HG02840 (cell line): ENCODE measurements around the gene NUMA1.

Source experiments
- ATAC-seq: cut with Tn5 transposase; IDR thresholded peaks from one replicate; pipeline ENCODE4 v1.9.1; 2021; ENCODE audit warnings: mild to moderate bottlenecking, moderate library complexity, moderate number of reproducible peaks; ENCODE audit not compliant: unreplicated experiment, low FRiP score

Gene NUMA1

GRCh38 chr11:71979094-71979493, 101.2 kb downstream of the NUMA1 start:
- no peak for ATAC-seq

GRCh38 chr11:71977743-71978418, 102.5 kb downstream of the NUMA1 start:
- no peak for ATAC-seq

- no peak for ATAC-seq
Observed at GRCh38 chr11:71977090-71977489, 103.3 kb downstream of the NUMA1 start.

- no peak for ATAC-seq
Observed at GRCh38 chr11:71976551-71976950, 103.8 kb downstream of the NUMA1 start.

- no peak for ATAC-seq
Observed at GRCh38 chr11:71971680-71972079, 108.7 kb downstream of the NUMA1 start.

- ATAC-seq = no peak
Observed at GRCh38 chr11:71964641-71965040, 115.7 kb downstream of the NUMA1 start.

GRCh38 chr11:71963468-71963867, 116.9 kb downstream of the NUMA1 start:
- no peak for ATAC-seq

GRCh38 chr11:71962428-71963038, 117.8 kb downstream of the NUMA1 start:
- ATAC-seq = peak; percentile 77

GRCh38 chr11:71955898-71956456, 124.4 kb downstream of the NUMA1 start:
- ATAC-seq = no peak
